Neural progenitor cell (in vitro differentiated cells): ENCODE measurements around the gene CNN2.

Experiments
- CTCF ChIP-seq: fragments of 200-600 bp; sonication (generic); IDR thresholded peaks from 2 replicates; pipeline ENCODE4 v1.5.1; 2017; ENCODE audit warnings: antibody characterized with exemption, mild to moderate bottlenecking
- EZH2 ChIP-seq: fragments of 200-600 bp; sonication (generic); IDR thresholded peaks from 2 replicates; pipeline ENCODE4 v1.6.1; 2017; ENCODE audit warnings: antibody characterized with exemption, mild to moderate bottlenecking, moderate library complexity

DNA sequence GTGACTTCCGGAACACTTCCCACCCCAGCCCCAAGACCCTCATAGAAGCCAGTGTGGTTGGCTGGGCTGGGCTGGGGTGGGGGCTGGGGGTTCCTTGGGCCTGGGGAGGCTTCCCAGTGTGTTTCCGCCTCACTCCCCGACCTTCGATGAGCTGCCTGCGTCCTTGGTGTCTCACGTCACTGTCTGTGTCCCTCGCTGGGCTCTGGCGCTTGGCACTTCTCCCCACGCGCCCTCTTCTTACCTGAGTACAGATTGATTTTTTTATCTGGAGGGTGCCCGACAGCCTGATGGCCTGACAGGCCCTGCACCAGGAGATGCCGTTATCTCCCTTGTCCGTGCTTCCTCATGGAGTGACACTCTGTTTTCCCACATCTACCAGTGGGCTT is 33.7 kb upstream of the CNN2 start:
- TF ChIP-seq EZH2 = no peak
- no peak for TF ChIP-seq CTCF
